Measurements from ENCODE around the gene TSGA10IP. TPM values are rescaled to one million over a fixed set of nuclear protein-coding genes. Genes with fewer than 3 reads are reported as not detected.

Gene TSGA10IP
- total and polyA plus RNA-seq, 10 of the 15 experiments (the other 5 are each of a cell fraction or from before 2014, with no cell fraction given) = not detected

- 0 out of 4 replicates have a peak, but pooled peaks of 1 of the 2 experiments have one; percentile 8 for TF ChIP-seq EP300 (IDR thresholded peaks at IDR 0.05; ENCODE audit: borderline replicate concordance in 1 of 2, control insufficient read depth in 1 of 2, low read depth in 2 of 2, low read length in 2 of 2)
- peak; percentile 79 for TF ChIP-seq NR2F1 (conservative IDR thresholded peaks at IDR 0.05)
- TF ChIP-seq RUNX3 (IDR thresholded peaks at IDR 0.05; ENCODE audit: low read length) = peak; percentile 54; the same call in 1 of the 2 replicates
- 0 out of 2 replicates have a peak, but pooled peaks have one; percentile 21 for TF ChIP-seq NR2C1 (IDR thresholded peaks at IDR 0.05)
- TF ChIP-seq, protein P1, sequence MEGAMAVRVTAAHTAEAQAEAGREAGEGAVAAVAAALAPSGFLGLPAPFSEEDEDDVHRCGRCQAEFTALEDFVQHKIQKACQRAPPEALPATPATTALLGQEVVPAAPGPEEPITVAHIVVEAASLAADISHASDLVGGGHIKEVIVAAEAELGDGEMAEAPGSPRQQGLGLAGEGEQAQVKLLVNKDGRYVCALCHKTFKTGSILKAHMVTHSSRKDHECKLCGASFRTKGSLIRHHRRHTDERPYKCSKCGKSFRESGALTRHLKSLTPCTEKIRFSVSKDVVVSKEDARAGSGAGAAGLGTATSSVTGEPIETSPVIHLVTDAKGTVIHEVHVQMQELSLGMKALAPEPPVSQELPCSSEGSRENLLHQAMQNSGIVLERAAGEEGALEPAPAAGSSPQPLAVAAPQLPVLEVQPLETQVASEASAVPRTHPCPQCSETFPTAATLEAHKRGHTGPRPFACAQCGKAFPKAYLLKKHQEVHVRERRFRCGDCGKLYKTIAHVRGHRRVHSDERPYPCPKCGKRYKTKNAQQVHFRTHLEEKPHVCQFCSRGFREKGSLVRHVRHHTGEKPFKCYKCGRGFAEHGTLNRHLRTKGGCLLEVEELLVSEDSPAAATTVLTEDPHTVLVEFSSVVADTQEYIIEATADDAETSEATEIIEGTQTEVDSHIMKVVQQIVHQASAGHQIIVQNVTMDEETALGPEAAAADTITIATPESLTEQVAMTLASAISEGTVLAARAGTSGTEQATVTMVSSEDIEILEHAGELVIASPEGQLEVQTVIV (IDR thresholded peaks at IDR 0.05; ENCODE audit: borderline replicate concordance, partially characterized antibody) = no peak
- no peak for TF ChIP-seq ATF3 (IDR thresholded peaks at IDR 0.05; ENCODE audit: borderline replicate concordance, extremely low read depth, low read depth, low read length)
- no peak for TF ChIP-seq YBX1 (IDR thresholded peaks at IDR 0.05)
- TF ChIP-seq, protein P2, sequence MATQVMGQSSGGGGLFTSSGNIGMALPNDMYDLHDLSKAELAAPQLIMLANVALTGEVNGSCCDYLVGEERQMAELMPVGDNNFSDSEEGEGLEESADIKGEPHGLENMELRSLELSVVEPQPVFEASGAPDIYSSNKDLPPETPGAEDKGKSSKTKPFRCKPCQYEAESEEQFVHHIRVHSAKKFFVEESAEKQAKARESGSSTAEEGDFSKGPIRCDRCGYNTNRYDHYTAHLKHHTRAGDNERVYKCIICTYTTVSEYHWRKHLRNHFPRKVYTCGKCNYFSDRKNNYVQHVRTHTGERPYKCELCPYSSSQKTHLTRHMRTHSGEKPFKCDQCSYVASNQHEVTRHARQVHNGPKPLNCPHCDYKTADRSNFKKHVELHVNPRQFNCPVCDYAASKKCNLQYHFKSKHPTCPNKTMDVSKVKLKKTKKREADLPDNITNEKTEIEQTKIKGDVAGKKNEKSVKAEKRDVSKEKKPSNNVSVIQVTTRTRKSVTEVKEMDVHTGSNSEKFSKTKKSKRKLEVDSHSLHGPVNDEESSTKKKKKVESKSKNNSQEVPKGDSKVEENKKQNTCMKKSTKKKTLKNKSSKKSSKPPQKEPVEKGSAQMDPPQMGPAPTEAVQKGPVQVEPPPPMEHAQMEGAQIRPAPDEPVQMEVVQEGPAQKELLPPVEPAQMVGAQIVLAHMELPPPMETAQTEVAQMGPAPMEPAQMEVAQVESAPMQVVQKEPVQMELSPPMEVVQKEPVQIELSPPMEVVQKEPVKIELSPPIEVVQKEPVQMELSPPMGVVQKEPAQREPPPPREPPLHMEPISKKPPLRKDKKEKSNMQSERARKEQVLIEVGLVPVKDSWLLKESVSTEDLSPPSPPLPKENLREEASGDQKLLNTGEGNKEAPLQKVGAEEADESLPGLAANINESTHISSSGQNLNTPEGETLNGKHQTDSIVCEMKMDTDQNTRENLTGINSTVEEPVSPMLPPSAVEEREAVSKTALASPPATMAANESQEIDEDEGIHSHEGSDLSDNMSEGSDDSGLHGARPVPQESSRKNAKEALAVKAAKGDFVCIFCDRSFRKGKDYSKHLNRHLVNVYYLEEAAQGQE (IDR thresholded peaks at IDR 0.05; ENCODE audit: low read depth, low read length) = no peak
- 0 out of 2 replicates have a peak, but pooled peaks have one; percentile 50 for TF ChIP-seq HDGF (IDR thresholded peaks at IDR 0.05)
- TF ChIP-seq RB1 (IDR thresholded peaks at IDR 0.05; ENCODE audit: borderline replicate concordance) = 0 out of 2 replicates have a peak, but pooled peaks have one; percentile 25
- TF ChIP-seq TAF1 (IDR thresholded peaks at IDR 0.05; ENCODE audit: borderline replicate concordance, low read depth, low read length) = peak; percentile 61; the same call in 1 of the 2 replicates
- TF ChIP-seq, protein P3, sequence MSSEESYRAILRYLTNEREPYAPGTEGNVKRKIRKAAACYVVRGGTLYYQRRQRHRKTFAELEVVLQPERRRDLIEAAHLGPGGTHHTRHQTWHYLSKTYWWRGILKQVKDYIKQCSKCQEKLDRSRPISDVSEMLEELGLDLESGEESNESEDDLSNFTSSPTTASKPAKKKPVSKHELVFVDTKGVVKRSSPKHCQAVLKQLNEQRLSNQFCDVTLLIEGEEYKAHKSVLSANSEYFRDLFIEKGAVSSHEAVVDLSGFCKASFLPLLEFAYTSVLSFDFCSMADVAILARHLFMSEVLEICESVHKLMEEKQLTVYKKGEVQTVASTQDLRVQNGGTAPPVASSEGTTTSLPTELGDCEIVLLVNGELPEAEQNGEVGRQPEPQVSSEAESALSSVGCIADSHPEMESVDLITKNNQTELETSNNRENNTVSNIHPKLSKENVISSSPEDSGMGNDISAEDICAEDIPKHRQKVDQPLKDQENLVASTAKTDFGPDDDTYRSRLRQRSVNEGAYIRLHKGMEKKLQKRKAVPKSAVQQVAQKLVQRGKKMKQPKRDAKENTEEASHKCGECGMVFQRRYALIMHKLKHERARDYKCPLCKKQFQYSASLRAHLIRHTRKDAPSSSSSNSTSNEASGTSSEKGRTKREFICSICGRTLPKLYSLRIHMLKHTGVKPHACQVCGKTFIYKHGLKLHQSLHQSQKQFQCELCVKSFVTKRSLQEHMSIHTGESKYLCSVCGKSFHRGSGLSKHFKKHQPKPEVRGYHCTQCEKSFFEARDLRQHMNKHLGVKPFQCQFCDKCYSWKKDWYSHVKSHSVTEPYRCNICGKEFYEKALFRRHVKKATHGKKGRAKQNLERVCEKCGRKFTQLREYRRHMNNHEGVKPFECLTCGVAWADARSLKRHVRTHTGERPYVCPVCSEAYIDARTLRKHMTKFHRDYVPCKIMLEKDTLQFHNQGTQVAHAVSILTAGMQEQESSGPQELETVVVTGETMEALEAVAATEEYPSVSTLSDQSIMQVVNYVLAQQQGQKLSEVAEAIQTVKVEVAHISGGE (CRISPR knock-in tag; IDR thresholded peaks at IDR 0.05) = no peak
- TF ChIP-seq ZBED1 (IDR thresholded peaks at IDR 0.05; ENCODE audit: borderline replicate concordance) = no peak
- peak; percentile 94 for TF ChIP-seq CREM (IDR thresholded peaks at IDR 0.05; ENCODE audit: low read depth)
- TF ChIP-seq POU2F2 (IDR thresholded peaks at IDR 0.05; ENCODE audit: borderline replicate concordance, low read depth, low read length) = peak; percentile 29; the same call in 1 of the 3 replicates
- peak; percentile 98 to 99 for TF ChIP-seq SRF (IDR thresholded peaks at IDR 0.05; ENCODE audit: low read depth in 2 of 2, low read length in 2 of 2)
- no peak for TF ChIP-seq MTA3 (IDR thresholded peaks at IDR 0.05; ENCODE audit: borderline replicate concordance, low read length)
- 0 out of 2 replicates have a peak, but pooled peaks have one; percentile 48 for TF ChIP-seq SMARCA5 (IDR thresholded peaks at IDR 0.05)
- no peak for TF ChIP-seq SMAD1 (IDR thresholded peaks at IDR 0.05; ENCODE audit: low read depth, partially characterized antibody)
- TF ChIP-seq JUND (IDR thresholded peaks at IDR 0.05; ENCODE audit: low read depth, low read length) = peak; percentile 93
Measured at GRCh38 chr11:65900125-65900898, 45.0 kb upstream of the TSGA10IP start, which contains the start of gene FOSL1 (continued).
